Mucosa of rectum (tissue), 2 donors: ENCODE measurements around the gene KCNH3.

Source experiments
- H3K27ac ChIP-seq, 2 donors: one replicate each; pipeline ENCODE4 v1.7.0; 2013; ENCODE audit warnings: inconsistent platforms in 2 of 2, low read depth in 2 of 2, low read length in 2 of 2
- H3K27me3 ChIP-seq, 2 donors: one replicate each; pipeline ENCODE4 v1.7.0; 2013; ENCODE audit warnings: low read length in 2 of 2; ENCODE audit not compliant: control insufficient read depth in 2 of 2, insufficient read depth in 2 of 2
- H3K36me3 ChIP-seq, 2 donors: one replicate each; pipeline ENCODE4 v1.7.0; 2013; ENCODE audit warnings: low read length in 2 of 2; ENCODE audit not compliant: control insufficient read depth in 2 of 2, insufficient read depth in 2 of 2
- H3K4me1 ChIP-seq, 2 donors: one replicate each; pipeline ENCODE4 v1.7.0; 2013; ENCODE audit warnings: low read length in 2 of 2, mild to moderate bottlenecking in 1 of 2; ENCODE audit not compliant: control insufficient read depth in 2 of 2, insufficient read depth in 2 of 2
- H3K4me3 ChIP-seq, 2 donors: one replicate each; pipeline ENCODE4 v1.7.0; 2013; ENCODE audit warnings: low read length in 2 of 2
- H3K9ac ChIP-seq, 2 donors: one replicate each; pipeline ENCODE4 v1.7.0; 2013; ENCODE audit warnings: low read length in 2 of 2, low read depth in 1 of 2, mild to moderate bottlenecking in 1 of 2
- H3K9me3 ChIP-seq, 2 donors: one replicate each; pipeline ENCODE4 v1.7.0; 2013; ENCODE audit warnings: low read length in 2 of 2; ENCODE audit not compliant: control insufficient read depth in 2 of 2
- donor health status: healthy.
- donor health status: Normal muscosa, but diverticular disease.

KCNH3 gene

DNA sequence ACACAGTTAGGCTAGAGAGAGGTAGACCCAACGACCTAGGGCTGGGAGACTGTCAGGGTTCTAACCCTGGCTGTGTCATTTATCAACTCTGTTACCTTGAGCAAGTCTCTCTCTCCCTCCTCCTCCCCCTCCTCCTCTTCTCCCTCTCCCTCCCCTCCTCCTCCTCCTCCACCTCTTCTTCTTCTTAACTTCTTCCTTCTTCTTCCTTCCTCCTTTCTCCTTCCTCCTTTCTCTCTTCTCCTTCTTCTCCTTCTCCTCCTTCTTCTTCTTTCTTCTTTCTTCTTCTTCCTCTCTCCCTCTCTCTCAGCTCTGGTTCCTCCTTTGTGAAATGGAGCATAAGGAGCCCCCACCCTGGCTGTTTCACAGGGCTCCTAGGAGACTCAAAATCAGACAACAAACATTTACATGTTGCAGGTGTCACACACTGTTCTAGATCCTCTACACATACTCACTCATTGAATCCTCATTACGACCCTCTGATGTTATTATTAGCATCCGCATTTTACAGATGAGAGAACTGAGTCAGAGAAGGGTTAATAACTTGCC lies 2.2 kb upstream of the KCNH3 start:
- H3K27ac ChIP-seq = no peak overlapping the region

DNA sequence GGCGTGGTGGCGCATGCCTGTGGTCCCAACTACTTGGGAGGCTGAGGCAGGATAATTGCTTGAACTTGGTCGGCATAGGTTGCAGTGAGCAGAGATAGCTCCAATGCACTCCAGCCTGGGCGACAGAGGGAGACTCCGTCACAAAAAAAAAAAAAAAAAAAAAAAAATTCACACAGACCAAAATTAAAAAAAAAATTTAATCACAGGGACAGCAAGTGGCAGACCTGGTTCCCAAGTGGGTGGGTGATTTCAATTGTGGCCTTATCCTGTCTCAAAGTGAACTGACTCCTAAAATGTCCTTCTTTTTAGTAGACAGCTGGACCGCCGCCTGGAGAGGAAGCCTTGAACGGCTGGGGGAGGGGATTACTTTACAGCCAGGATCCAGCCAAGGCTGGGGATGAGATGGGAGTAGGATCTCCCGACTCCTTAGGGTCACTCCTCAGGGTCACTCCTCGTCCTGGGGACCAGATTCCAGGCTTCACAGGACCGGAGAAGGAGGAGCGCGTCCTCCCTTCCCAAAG lies 1.5 kb upstream of the KCNH3 start:
- H3K9me3 ChIP-seq = no peaks in the 10 kb centered on the region
- no peak overlapping the region for H3K9ac ChIP-seq
- no peak overlapping the region for H3K27ac ChIP-seq
- peaks cover 26 to 34% of the 10 kb centered on the region in 2 donors for H3K27me3 ChIP-seq
- no peaks in the 10 kb centered on the region for H3K36me3 ChIP-seq
- H3K4me1 ChIP-seq = peaks cover 5 to 10% of the 10 kb centered on the region in 2 donors
- H3K4me3 ChIP-seq = peak overlapping the region; percentile 34 to 49

More for the DNA sequence above, 2.2 kb upstream of the KCNH3 start:
- peaks cover 26 to 34% of the 10 kb centered on the region in 2 donors for H3K27me3 ChIP-seq
- H3K4me3 ChIP-seq = no peak overlapping the region
- peaks cover 5 to 10% of the 10 kb centered on the region in 2 donors for H3K4me1 ChIP-seq
- no peaks in the 10 kb centered on the region for H3K36me3 ChIP-seq
- H3K9ac ChIP-seq = no peak overlapping the region
- no peaks in the 10 kb centered on the region for H3K9me3 ChIP-seq

DNA sequence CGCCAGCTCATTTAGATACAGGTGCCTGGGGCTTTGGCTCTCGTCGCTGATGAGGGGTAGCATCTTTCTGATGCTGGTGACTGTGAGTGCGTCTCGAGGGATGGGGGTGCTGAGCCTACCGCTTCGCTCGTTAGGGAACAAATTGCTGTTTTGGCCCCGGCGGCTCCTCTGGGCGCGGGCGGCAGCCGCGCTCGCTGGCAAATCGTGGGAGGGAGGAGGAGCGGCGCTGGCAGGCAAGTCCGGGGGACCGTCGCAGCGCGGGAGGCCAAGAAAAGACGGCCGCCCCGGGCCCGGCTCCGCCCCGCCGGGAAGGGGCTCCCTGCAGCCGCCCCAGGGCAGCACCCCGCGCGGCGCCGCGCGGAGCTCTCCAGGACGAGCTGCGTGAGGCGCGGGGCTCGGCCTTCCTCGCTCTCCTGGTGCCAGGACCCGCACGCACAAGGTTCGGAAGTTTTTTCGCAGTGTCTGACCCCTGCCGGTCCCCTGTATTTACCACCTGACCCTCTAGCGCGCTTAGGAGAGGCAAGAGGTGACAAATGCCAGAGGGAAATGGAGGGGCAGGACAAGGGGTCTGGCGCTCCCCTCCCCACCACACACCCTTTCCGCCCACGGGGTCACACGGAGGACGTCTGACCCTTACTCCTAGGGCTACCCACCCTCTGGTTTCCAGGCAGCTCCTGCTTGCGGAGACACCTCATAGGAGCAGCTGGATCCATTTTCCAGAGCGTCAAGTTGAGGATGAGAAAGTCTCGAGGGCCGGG lies 899 bp upstream of the KCNH3 start:
- Histone ChIP-seq H3K36me3 (no peaks in the 10 kb centered on the region), H3K4me3 (peak overlapping the region; percentile 34 to 49), H3K4me1 (peaks cover 5 to 10% of the 10 kb centered on the region in 2 donors), H3K9me3 (no peaks in the 10 kb centered on the region), H3K9ac (no peak overlapping the region), H3K27ac (no peak overlapping the region), H3K27me3 (peaks cover 26 to 34% of the 10 kb centered on the region in 2 donors)

DNA sequence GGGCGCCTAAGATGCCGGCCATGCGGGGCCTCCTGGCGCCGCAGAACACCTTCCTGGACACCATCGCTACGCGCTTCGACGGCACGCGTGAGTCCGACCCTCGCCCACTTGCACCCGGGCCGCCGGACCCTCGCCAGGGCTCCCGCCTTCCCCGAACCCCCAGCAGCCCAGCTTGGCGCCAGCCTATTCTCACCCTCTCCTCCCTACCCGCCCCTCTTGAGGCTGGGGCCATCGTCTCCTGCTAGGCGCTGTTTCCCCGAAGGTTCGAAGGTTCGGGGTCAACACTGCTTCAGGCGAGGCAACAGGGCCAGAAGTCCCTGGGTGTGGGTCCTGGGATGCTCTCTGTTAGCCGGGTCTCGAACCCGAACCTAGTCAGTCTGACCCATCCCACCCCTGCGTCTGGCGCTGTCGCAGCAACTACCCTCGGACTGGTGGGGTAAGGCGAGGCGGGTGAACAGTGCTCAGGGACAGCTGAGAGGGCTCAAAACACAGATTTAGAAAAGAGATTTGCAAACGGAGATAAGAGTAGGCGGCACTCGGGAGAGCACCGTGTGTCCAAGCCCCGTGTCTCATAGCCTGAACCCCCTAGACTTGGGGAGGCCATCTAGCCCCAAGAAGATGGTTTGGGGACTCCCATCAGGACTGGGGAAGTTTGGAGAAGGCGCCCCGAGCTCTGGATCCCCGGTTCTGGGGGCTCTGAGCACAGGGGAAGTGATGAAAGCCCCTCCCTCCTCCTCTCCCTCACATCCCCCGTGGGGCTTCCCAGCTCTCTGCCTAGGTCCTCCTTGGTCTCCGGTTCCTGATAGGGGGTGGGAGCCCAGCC lies 787 bp downstream of the KCNH3 start:
- peaks cover 5 to 10% of the 10 kb centered on the region in 2 donors for H3K4me1 ChIP-seq
- no peak overlapping the region for H3K9ac ChIP-seq
- no peaks in the 10 kb centered on the region for H3K36me3 ChIP-seq
- no peak overlapping the region for H3K4me3 ChIP-seq
- peaks cover 29 to 34% of the 10 kb centered on the region in 2 donors for H3K27me3 ChIP-seq
- no peak overlapping the region for H3K27ac ChIP-seq
- H3K9me3 ChIP-seq = no peaks in the 10 kb centered on the region

DNA sequence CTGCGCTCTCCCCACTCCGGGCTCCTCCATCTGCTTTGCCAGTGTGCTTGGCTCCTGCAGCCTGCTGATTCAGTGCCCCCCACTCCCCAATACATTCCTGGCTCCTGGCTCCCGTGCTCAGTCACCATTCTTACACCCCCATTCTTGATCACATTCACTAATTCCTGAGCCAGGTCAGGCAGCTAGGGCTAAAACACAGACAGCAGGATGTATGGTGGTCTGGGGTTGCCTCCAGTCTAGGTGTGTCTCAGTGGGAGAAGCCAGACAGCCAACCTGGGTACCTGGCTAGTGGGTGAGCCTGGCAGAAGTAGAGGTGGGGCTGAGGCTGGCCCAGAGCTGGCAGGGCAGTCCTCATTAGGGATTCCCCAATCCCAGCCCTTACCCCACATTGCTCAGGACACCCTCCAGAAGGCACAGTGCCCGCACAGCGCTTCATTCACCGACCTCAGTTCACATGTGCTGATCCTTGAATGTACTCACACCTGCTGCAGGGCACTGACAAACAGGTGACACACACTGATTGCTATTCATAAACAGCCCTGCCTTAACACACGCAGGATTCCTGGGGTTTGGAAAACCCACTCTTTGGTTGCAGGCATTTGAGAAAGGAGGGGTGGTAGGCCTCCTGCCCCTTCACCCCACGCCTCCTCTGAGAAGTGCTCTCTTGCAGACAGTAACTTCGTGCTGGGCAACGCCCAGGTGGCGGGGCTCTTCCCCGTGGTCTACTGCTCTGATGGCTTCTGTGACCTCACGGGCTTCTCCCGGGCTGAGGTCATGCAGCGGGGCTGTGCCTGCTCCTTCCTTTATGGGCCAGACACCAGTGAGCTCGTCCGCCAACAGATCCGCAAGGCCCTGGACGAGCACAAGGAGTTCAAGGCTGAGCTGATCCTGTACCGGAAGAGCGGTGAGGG lies 1.7 kb downstream of the KCNH3 start:
- peaks cover 31 to 36% of the 10 kb centered on the region in 2 donors for H3K27me3 ChIP-seq
- no peak overlapping the region for H3K4me3 ChIP-seq
- no peak overlapping the region for H3K27ac ChIP-seq
- no peaks in the 10 kb centered on the region for H3K9me3 ChIP-seq
- no peak overlapping the region for H3K9ac ChIP-seq
- H3K36me3 ChIP-seq = no peaks in the 10 kb centered on the region
- H3K4me1 ChIP-seq = peaks cover 5 to 10% of the 10 kb centered on the region in 2 donors

DNA sequence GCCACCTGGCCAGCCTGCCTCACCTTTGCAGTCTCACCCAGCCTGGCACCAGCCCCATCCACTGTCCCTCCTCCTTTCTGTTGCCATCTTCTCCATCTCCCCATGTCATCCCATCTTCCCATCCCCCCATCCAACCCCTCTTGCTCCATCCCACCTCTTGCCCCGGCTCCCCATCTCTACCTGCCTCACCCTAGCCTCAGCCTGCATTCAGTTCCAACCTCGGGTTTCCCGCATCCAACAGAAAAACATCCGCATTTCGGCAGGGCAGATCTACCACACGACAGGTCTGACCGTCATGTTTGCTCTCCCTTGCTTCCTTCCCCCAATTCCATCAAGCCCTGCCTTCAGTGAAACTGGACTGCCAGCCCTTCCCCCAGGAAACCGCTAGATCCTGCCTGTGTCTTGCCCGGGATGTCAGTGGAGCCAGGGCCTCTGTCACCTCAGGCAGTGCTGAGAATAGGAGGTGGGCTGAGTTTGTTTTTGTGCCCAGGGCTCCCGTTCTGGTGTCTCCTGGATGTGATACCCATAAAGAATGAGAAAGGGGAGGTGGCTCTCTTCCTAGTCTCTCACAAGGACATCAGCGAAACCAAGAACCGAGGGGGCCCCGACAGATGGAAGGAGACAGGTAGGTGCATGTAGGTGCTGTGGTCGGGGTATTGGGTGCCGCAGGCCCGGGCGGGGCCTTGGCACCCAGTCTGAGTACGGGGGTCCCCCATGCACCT lies 2.5 kb downstream of the KCNH3 start:
- Histone ChIP-seq H3K4me1 (peaks cover 5 to 10% of the 10 kb centered on the region in 2 donors), H3K36me3 (no peaks in the 10 kb centered on the region), H3K9ac (no peak overlapping the region), H3K27ac (no peak overlapping the region), H3K9me3 (no peaks in the 10 kb centered on the region), H3K27me3 (peaks cover 30 to 36% of the 10 kb centered on the region in 2 donors), H3K4me3 (no peak overlapping the region)

DNA sequence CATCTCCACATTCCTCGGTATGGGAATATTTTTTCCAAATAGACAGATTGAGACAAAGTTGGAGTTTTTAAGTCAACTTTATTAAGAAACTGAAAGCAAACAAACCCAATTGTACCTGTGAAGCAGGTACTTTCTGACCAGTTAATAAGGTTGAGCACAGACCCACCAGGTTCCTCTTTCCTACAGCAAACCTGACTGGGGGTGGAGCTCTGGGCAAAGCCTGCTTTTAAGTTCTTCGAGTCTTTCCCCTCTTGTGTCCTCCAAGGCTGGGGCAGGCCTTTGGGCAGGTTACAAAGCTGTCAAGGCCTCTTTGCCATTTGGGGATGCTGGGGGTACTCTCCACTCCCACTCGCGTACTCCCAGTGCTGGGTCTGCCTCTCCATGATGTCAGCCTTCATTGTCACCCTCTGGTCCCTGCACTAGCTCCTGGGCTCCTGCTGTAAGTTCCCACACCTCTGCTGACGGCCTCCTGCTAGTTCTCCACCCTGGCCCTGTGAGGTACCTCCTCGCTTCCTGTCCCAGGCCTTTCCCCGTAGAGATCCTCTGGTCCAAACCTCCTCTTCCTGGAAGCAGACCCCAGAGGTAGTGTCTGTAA lies 3.2 kb downstream of the KCNH3 start:
- H3K4me3 ChIP-seq = no peak overlapping the region
- H3K27me3 ChIP-seq = peaks cover 23 to 35% of the 10 kb centered on the region in 2 donors
- no peak overlapping the region for H3K27ac ChIP-seq
- H3K9ac ChIP-seq = no peak overlapping the region
- H3K9me3 ChIP-seq = no peaks in the 10 kb centered on the region
- H3K4me1 ChIP-seq = peaks cover 5 to 10% of the 10 kb centered on the region in 2 donors
- H3K36me3 ChIP-seq = no peaks in the 10 kb centered on the region

DNA sequence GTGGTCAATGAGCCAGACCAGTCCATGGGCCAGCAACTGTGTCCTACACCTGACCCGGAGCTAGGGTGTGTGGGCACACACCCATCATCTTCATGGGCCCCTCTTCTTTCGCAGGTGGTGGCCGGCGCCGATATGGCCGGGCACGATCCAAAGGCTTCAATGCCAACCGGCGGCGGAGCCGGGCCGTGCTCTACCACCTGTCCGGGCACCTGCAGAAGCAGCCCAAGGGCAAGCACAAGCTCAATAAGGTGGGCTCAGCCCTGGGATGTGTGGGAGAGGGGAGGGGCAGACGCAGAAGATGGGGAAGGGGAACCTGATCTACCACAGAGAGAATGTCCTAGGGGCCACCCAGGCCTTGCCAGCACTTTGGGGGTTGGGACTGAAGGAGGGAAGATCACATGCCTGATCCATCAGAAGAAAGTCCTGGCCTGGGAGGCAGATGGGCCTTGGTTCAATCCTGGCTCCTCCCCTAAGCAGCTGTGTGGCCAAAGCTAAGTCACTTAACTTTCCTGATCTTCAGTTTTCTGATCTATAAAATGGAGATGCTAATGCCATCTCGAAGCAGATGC lies 3.8 kb downstream of the KCNH3 start:
- Histone ChIP-seq H3K4me3 (no peak overlapping the region), H3K9ac (no peak overlapping the region), H3K27ac (no peak overlapping the region), H3K27me3 (peaks cover 21 to 36% of the 10 kb centered on the region in 2 donors), H3K36me3 (no peaks in the 10 kb centered on the region), H3K4me1 (peaks cover under 1 to 7% of the 10 kb centered on the region in 2 donors), H3K9me3 (no peaks in the 10 kb centered on the region)
